ENCODE data around the gene PRKCB.

Gene PRKCB

DNA sequence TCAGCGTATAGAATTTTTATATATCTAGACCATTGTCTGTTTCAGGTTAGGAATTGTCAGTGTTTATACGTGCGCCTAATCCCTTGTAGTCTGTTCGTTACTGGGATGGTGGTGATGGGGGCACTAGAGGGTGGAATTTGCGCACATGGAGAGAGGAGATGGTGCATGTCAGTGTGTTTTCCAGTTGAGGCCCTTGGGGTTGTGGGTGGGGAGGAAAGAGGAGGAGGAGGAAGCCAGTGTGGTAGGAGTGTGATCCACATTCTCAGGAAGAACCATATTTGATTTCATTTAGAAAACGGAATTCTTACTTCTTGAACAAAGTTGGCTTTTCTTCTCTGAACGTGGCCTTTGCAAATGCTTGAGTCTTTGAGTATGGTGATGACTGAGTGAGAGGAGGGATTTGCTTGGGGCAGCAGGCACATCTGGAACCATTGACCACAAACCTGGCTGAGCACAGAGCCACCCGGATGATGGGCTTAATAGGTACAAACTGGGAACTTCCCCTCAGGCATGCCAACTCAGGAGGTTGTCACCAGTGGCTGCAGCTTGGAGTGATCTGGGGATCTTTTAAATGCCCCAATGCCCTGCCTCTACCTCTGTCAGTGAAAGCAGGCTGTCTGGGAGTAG, 98.9 kb downstream of the PRKCB start:
- Histone ChIP-seq H3K4me3 (ENCODE audit: insufficient read depth, low read length, poor library complexity, severe bottlenecking) (no peak overlapping the region), H3K27ac (ENCODE audit: low read depth, low read length) (no peak overlapping the region), H3F3A (ENCODE audit: insufficient read depth) (no peaks in the 10 kb centered on the region), H3K9me3 (ENCODE audit: insufficient read depth, low read length) (no peaks in the 10 kb centered on the region), H3K9me2 (replicated peaks; ENCODE audit: insufficient read depth, low read length) (no peaks in the 10 kb centered on the region), H3K4me2 (ENCODE audit: low read depth, low read length, poor library complexity, severe bottlenecking) (no peak overlapping the region), H3K79me2 (ENCODE audit: insufficient read depth, low read length) (no peaks in the 10 kb centered on the region), H2AFZ (ENCODE audit: low read depth, low read length, severe bottlenecking) (no peak overlapping the region), H4K20me1 (ENCODE audit: low read depth, low read length) (no peaks in the 10 kb centered on the region), H3K27me3 (ENCODE audit: low read length) (no peaks in the 10 kb centered on the region), H3K9ac (ENCODE audit: low read length) (no peak overlapping the region), H3K36me3 (ENCODE audit: low read length) (no peaks in the 10 kb centered on the region)
- no peak for TF ChIP-seq EZH2phosphoT487 (conservative IDR thresholded peaks at IDR 0.05; ENCODE audit: low read length)
- TF ChIP-seq, protein P1, sequence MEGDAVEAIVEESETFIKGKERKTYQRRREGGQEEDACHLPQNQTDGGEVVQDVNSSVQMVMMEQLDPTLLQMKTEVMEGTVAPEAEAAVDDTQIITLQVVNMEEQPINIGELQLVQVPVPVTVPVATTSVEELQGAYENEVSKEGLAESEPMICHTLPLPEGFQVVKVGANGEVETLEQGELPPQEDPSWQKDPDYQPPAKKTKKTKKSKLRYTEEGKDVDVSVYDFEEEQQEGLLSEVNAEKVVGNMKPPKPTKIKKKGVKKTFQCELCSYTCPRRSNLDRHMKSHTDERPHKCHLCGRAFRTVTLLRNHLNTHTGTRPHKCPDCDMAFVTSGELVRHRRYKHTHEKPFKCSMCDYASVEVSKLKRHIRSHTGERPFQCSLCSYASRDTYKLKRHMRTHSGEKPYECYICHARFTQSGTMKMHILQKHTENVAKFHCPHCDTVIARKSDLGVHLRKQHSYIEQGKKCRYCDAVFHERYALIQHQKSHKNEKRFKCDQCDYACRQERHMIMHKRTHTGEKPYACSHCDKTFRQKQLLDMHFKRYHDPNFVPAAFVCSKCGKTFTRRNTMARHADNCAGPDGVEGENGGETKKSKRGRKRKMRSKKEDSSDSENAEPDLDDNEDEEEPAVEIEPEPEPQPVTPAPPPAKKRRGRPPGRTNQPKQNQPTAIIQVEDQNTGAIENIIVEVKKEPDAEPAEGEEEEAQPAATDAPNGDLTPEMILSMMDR (IDR thresholded peaks at IDR 0.05; ENCODE audit: insufficient read depth, low read length, poor library complexity, severe bottlenecking): no peak

DNA sequence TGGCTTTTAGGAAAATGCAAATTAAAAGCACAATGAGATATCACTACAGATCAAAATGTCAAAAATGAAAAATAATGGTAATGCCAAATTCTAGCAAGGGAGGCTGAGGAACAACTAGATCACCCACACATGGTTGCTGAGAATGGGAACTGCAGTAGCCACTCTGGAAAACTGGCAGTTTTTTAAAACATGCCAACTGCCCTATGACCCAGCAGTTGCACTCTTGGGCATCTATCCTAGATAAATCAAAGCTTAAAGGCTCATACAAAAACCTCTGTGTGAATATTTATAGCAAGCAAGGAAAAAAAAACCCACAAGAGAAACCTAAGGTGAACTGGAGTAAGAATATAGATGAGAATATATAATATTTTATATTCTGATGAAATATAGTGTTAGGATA, 104.3 kb downstream of the PRKCB start:
- H3K27ac ChIP-seq (ENCODE audit: low read depth, low read length): no peak overlapping the region
- TF ChIP-seq, protein P1 (IDR thresholded peaks at IDR 0.05; ENCODE audit: insufficient read depth, low read length, poor library complexity, severe bottlenecking): no peak
- TF ChIP-seq EZH2phosphoT487 (conservative IDR thresholded peaks at IDR 0.05; ENCODE audit: low read length): no peak
- H3K9ac ChIP-seq (ENCODE audit: low read length): no peak overlapping the region
- H3K9me3 ChIP-seq (ENCODE audit: insufficient read depth, low read length): no peaks in the 10 kb centered on the region
- no peaks in the 10 kb centered on the region for H3K9me2 ChIP-seq (replicated peaks; ENCODE audit: insufficient read depth, low read length)
- H2AFZ ChIP-seq (ENCODE audit: low read depth, low read length, severe bottlenecking): no peak overlapping the region
- no peak overlapping the region for H3K4me3 ChIP-seq (ENCODE audit: insufficient read depth, low read length, poor library complexity, severe bottlenecking)
- no peaks in the 10 kb centered on the region for H4K20me1 ChIP-seq (ENCODE audit: low read depth, low read length)
- no peaks in the 10 kb centered on the region for H3K79me2 ChIP-seq (ENCODE audit: insufficient read depth, low read length)
- no peaks in the 10 kb centered on the region for H3K36me3 ChIP-seq (ENCODE audit: low read length)
- no peak overlapping the region for H3K4me2 ChIP-seq (ENCODE audit: low read depth, low read length, poor library complexity, severe bottlenecking)
- H3F3A ChIP-seq (ENCODE audit: insufficient read depth): no peaks in the 10 kb centered on the region
- H3K27me3 ChIP-seq (ENCODE audit: low read length): no peaks in the 10 kb centered on the region

DNA sequence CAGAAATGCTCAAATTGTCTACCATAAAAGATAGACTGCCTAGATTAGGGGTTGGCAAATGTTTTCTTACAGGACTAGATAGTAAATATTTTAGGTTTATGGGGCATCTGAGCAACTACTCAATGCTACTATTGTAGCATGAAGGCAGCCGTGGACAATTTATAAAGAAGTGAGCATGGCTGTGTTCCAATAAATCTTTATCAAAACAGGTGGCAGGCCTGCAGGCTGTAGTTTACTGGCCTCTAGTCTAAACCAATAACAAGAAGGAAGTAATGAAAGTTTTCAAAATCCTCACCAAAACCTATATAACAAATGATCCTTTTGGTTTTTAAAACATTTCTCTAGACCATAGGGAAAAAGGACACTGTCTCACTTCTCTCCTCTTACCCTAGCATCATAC, 105.2 kb downstream of the PRKCB start:
- Histone ChIP-seq H4K20me1 (ENCODE audit: low read depth, low read length) (no peaks in the 10 kb centered on the region), H3K27ac (ENCODE audit: low read depth, low read length) (no peak overlapping the region), H2AFZ (ENCODE audit: low read depth, low read length, severe bottlenecking) (no peak overlapping the region), H3K27me3 (ENCODE audit: low read length) (no peaks in the 10 kb centered on the region), H3K4me2 (ENCODE audit: low read depth, low read length, poor library complexity, severe bottlenecking) (no peak overlapping the region), H3K4me3 (ENCODE audit: insufficient read depth, low read length, poor library complexity, severe bottlenecking) (no peak overlapping the region), H3K36me3 (ENCODE audit: low read length) (no peaks in the 10 kb centered on the region), H3K9me3 (ENCODE audit: insufficient read depth, low read length) (no peaks in the 10 kb centered on the region), H3K9me2 (replicated peaks; ENCODE audit: insufficient read depth, low read length) (no peaks in the 10 kb centered on the region), H3F3A (ENCODE audit: insufficient read depth) (no peaks in the 10 kb centered on the region), H3K9ac (ENCODE audit: low read length) (no peak overlapping the region), H3K79me2 (ENCODE audit: insufficient read depth, low read length) (no peaks in the 10 kb centered on the region)
- TF ChIP-seq EZH2phosphoT487 (conservative IDR thresholded peaks at IDR 0.05; ENCODE audit: low read length): no peak
- TF ChIP-seq, protein P1 (IDR thresholded peaks at IDR 0.05; ENCODE audit: insufficient read depth, low read length, poor library complexity, severe bottlenecking): no peak

All from SU-DHL-6 (cell line).